Esophagus muscularis mucosa (tissue), 3 donors: ENCODE results near the gene UVRAG.

Experiments
- POLR2A ChIP-seq: fragments of 450-650 bp; IDR thresholded peaks from one replicate; pipeline ENCODE4 v1.6.1; 2017; ENCODE audit warnings: antibody characterized with exemption, moderate library complexity, mild to moderate bottlenecking, low read depth
- TF ChIP-seq, protein P1 (sequence below), 3 experiments: fragments of 200-600 bp in 2 of 3; fragments of 450-650 bp in 1 of 3; sonication (generic) in 2 of 3; IDR thresholded peaks; one replicate each; pipeline ENCODE4 v1.5.1; 2017 to 2019; ENCODE audit warnings: antibody characterized with exemption in 3 of 3, mild to moderate bottlenecking in 2 of 3, moderate library complexity in 1 of 3

DNA sequence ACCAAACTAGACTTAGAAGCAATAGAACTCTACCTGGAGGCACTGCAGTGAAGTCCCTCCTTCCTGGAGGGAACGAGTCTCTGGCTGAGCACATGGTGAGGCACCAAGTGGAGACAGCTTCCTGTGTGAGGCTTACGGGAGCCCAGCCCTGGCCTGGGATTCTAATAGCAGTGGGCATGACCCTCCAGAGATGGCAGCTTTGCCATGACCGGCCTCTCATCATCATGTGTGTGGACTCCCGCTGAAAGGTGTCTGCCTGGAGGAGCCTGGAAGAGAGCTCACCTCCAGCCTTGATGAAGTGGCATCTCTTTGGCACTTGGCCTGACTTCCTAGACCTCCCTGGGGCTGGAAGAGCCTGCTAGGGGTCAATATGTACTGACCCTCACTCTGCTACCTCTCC lies 38.5 kb upstream of the UVRAG start:
- TF ChIP-seq, protein P1, sequence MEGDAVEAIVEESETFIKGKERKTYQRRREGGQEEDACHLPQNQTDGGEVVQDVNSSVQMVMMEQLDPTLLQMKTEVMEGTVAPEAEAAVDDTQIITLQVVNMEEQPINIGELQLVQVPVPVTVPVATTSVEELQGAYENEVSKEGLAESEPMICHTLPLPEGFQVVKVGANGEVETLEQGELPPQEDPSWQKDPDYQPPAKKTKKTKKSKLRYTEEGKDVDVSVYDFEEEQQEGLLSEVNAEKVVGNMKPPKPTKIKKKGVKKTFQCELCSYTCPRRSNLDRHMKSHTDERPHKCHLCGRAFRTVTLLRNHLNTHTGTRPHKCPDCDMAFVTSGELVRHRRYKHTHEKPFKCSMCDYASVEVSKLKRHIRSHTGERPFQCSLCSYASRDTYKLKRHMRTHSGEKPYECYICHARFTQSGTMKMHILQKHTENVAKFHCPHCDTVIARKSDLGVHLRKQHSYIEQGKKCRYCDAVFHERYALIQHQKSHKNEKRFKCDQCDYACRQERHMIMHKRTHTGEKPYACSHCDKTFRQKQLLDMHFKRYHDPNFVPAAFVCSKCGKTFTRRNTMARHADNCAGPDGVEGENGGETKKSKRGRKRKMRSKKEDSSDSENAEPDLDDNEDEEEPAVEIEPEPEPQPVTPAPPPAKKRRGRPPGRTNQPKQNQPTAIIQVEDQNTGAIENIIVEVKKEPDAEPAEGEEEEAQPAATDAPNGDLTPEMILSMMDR (IDR thresholded peaks at IDR 0.05), result no peak
- TF ChIP-seq POLR2A, result no peak
